Adrenal gland (tissue), 5 donors: ENCODE measurements around the gene IL4R.

Source experiments
- POLR2A ChIP-seq, 2 donors: fragments of 450-650 bp; IDR thresholded peaks; one replicate each; pipeline ENCODE4 v1.6.1; 2017; ENCODE audit warnings: antibody characterized with exemption in 2 of 2, mild to moderate bottlenecking in 2 of 2, moderate library complexity in 1 of 2
- TF ChIP-seq, protein P1 (sequence below), 6 experiments: fragments of 450-650 bp in 4 of 6; fragments of 200-600 bp in 2 of 6; sonication (generic) in 1 of 6; IDR thresholded peaks; 1 replicate in 5 of 6; 2 replicates in 1 of 6; pipeline versions ENCODE4 v1.5.1 to v1.8.0; 2016 to 2021; ENCODE audit warnings: antibody characterized with exemption in 6 of 6, mild to moderate bottlenecking in 2 of 6, moderate library complexity in 1 of 6
- donor health status: DM: no; HTN: no; CAD: no.

- TF ChIP-seq, protein P1, sequence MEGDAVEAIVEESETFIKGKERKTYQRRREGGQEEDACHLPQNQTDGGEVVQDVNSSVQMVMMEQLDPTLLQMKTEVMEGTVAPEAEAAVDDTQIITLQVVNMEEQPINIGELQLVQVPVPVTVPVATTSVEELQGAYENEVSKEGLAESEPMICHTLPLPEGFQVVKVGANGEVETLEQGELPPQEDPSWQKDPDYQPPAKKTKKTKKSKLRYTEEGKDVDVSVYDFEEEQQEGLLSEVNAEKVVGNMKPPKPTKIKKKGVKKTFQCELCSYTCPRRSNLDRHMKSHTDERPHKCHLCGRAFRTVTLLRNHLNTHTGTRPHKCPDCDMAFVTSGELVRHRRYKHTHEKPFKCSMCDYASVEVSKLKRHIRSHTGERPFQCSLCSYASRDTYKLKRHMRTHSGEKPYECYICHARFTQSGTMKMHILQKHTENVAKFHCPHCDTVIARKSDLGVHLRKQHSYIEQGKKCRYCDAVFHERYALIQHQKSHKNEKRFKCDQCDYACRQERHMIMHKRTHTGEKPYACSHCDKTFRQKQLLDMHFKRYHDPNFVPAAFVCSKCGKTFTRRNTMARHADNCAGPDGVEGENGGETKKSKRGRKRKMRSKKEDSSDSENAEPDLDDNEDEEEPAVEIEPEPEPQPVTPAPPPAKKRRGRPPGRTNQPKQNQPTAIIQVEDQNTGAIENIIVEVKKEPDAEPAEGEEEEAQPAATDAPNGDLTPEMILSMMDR (IDR thresholded peaks at IDR 0.05), result no peak
- TF ChIP-seq POLR2A (IDR thresholded peaks at IDR 0.05), result peak in 1 of 2 donors; percentile 69
Measured at GRCh38 chr16:27313422-27314160, at the start of gene IL4R.
